GM23338 (cell line): ENCODE measurements around the gene CORO1C. TPM values are rescaled to one million over a fixed set of nuclear protein-coding genes. Genes with fewer than 3 reads are reported as not detected.

ENCODE experiments used
- ATAC-seq: fragments of 200-7000 bp; cut with Tn5 transposase; 3 replicates; pipeline ENCODE4 v1.9.1; 2020
- DNase-seq: peaks from one replicate; pipeline ENCODE4 v3.0.0-alpha.2; 2015; ENCODE audit warnings: low spot score
- H2AFZ ChIP-seq: fragments of 200-600 bp; sonication (generic); 2 replicates; pipeline ENCODE4 v1.8.0; 2016; ENCODE audit warnings: antibody characterized with exemption, mild to moderate bottlenecking, moderate library complexity
- H3F3A ChIP-seq: fragments of 200-600 bp; sonication (generic); replicated peaks from 2 replicates; pipeline ENCODE4 v1.8.0; 2017; ENCODE audit warnings: antibody characterized with exemption, mixed run types, low read depth
- H3K27ac ChIP-seq: fragments of 200-600 bp; sonication (generic); 2 replicates; pipeline ENCODE4 v1.6.1; 2016; ENCODE audit warnings: low read depth
- H3K27me3 ChIP-seq: fragments of 200-600 bp; sonication (generic); 2 replicates; pipeline ENCODE4 v1.8.0; 2016; ENCODE audit warnings: mild to moderate bottlenecking, mixed run types, moderate library complexity; ENCODE audit not compliant: insufficient read depth
- H3K36me3 ChIP-seq: fragments of 200-600 bp; sonication (generic); 2 replicates; pipeline ENCODE4 v1.8.0; 2016; ENCODE audit warnings: mild to moderate bottlenecking; ENCODE audit not compliant: insufficient read depth
- H3K4me1 ChIP-seq: fragments of 200-600 bp; sonication (generic); 2 replicates; pipeline ENCODE4 v1.8.0; 2016; ENCODE audit warnings: mild to moderate bottlenecking, moderate library complexity; ENCODE audit not compliant: insufficient read depth
- H3K4me2 ChIP-seq: fragments of 200-600 bp; sonication (generic); 2 replicates; pipeline ENCODE4 v1.7.1; 2017; ENCODE audit warnings: mixed run types
- H3K4me3 ChIP-seq: fragments of 200-600 bp; sonication (generic); 2 replicates; pipeline ENCODE4 v1.6.1; 2016; ENCODE audit warnings: mixed run types
- H3K79me2 ChIP-seq: fragments of 200-600 bp; sonication (generic); replicated peaks from 2 replicates; pipeline ENCODE4 v1.8.0; 2017; ENCODE audit warnings: mild to moderate bottlenecking; ENCODE audit not compliant: insufficient read depth
- H3K9me2 ChIP-seq: fragments of 200-600 bp; sonication (generic); 2 replicates; pipeline ENCODE4 v1.8.0; 2017; ENCODE audit not compliant: insufficient read depth
- H4K20me1 ChIP-seq: fragments of 200-600 bp; sonication (generic); replicated peaks from 2 replicates; pipeline ENCODE4 v1.8.0; 2017; ENCODE audit warnings: mild to moderate bottlenecking; ENCODE audit not compliant: insufficient read depth
- H3K27ac Mint-ChIP-seq: 2 replicates; pipeline ENCODE4 v1.8.0; 2020; ENCODE audit warnings: inconsistent platforms, mild to moderate bottlenecking, moderate library complexity, mixed read lengths
- H3K27me3 Mint-ChIP-seq: 3 replicates; pipeline ENCODE4 v1.8.0; 2022; ENCODE audit warnings: low read depth, mild to moderate bottlenecking, moderate library complexity, mixed read lengths, inconsistent platforms; ENCODE audit not compliant: insufficient read depth, poor library complexity
- H3K36me3 Mint-ChIP-seq: 3 replicates; pipeline ENCODE4 v1.8.0; 2021; ENCODE audit warnings: low read depth, mild to moderate bottlenecking, inconsistent platforms, moderate library complexity, mixed read lengths
- H3K4me1 Mint-ChIP-seq: 3 replicates; pipeline ENCODE4 v1.8.0; 2020; ENCODE audit warnings: mild to moderate bottlenecking, inconsistent platforms, mixed read lengths
- H3K4me3 Mint-ChIP-seq: 3 replicates; pipeline ENCODE4 v1.8.0; 2021; ENCODE audit warnings: moderate library complexity, mild to moderate bottlenecking, inconsistent platforms, mixed read lengths
- H3K9me3 Mint-ChIP-seq: 3 replicates; pipeline ENCODE4 v1.8.0; 2020; ENCODE audit warnings: moderate library complexity, mild to moderate bottlenecking, inconsistent platforms, mixed read lengths
- CREB1 ChIP-seq: fragments of 250-450 bp; sonication (Bioruptor Pico); IDR thresholded peaks from 2 replicates; pipeline ENCODE4 v1.5.0; 2020; ENCODE audit warnings: low read depth, mild to moderate bottlenecking, moderate library complexity
- EZH2phosphoT487 ChIP-seq: fragments of 200-600 bp; sonication (generic); IDR thresholded peaks from one replicate; pipeline ENCODE4 v1.8.1; 2018; ENCODE audit warnings: antibody characterized with exemption; ENCODE audit not compliant: unreplicated experiment
- POLR2AphosphoS5 ChIP-seq: IDR thresholded peaks from 2 replicates; pipeline ENCODE4 v1.6.1; 2016; ENCODE audit warnings: antibody characterized with exemption, low read depth
- REST ChIP-seq: IDR thresholded peaks from one replicate; pipeline ENCODE4 v1.6.1; 2018; ENCODE audit warnings: antibody characterized with exemption; ENCODE audit not compliant: unreplicated experiment
- ZNF114 ChIP-seq: fragments of 250-450 bp; sonication (Bioruptor Pico); IDR thresholded peaks from 2 replicates; pipeline ENCODE4 v1.5.0; 2020; ENCODE audit warnings: mild to moderate bottlenecking, moderate library complexity
- ZNF462 ChIP-seq: fragments of 250-450 bp; sonication (Bioruptor Pico); IDR thresholded peaks from 2 replicates; pipeline ENCODE4 v1.5.0; 2020; ENCODE audit warnings: mild to moderate bottlenecking, moderate library complexity
- polyA plus RNA-seq: library from polyadenylated mRNA; unstranded; fragments of >200 nt; fragmentation: Nextera tagmentation; extraction: Ambion mirVana; gene quantifications from 2 replicates; pipeline ENCODE4 v1.2.1, GENCODE V29; 2016
- total RNA-seq: library from RNA; depleted of rRNA; stranded (reverse); fragments of >200 nt; shearing (Covaris generic); gene quantifications from 2 replicates; pipeline ENCODE4 v1.2.3, GENCODE V29; 2014

The CORO1C gene
- total and polyA plus RNA-seq, 2 experiments from 2014 or later, result 59.2 to 89.5 TPM

GRCh38 chr12:108604208-108604941 is 126.9 kb downstream of the CORO1C start:
- Mint-ChIP-seq H3K9me3 (no peaks in the 10 kb centered on the region), H3K4me1 (peaks cover 18% of the 10 kb centered on the region), H3K36me3 (no peaks in the 10 kb centered on the region), H3K27ac (no peak overlapping the region), H3K4me3 (no peak overlapping the region), H3K27me3 (peaks cover 8% of the 10 kb centered on the region)
- TF ChIP-seq EZH2phosphoT487, result no peak
- TF ChIP-seq POLR2AphosphoS5, result no peak
- no peak for TF ChIP-seq ZNF462
- Histone ChIP-seq H3F3A (0 out of 2 replicates have a peak, but pooled peaks cover 6% of the 10 kb centered on the region), H3K4me3 (no peak overlapping the region), H3K9me2 (no peaks in the 10 kb centered on the region), H3K27ac (no peak overlapping the region), H3K79me2 (no peaks in the 10 kb centered on the region), H3K27me3 (no peaks in the 10 kb centered on the region), H2AFZ (0 out of 2 replicates have a peak overlapping the region, but pooled peaks have one; percentile 59), H3K4me1 (no peaks in the 10 kb centered on the region; the same call in 1 of the 2 replicates), H4K20me1 (no peaks in the 10 kb centered on the region), H3K36me3 (no peaks in the 10 kb centered on the region), H3K4me2 (no peak overlapping the region)
- DNase-seq (no peak), ATAC-seq (peak; percentile 32)

GRCh38 chr12:108603743-108604142 is 127.6 kb downstream of the CORO1C start:
- Mint-ChIP-seq H3K36me3 (no peaks in the 10 kb centered on the region), H3K4me1 (peaks cover 18% of the 10 kb centered on the region), H3K4me3 (no peak overlapping the region), H3K27me3 (peaks cover 8% of the 10 kb centered on the region), H3K27ac (no peak overlapping the region), H3K9me3 (no peaks in the 10 kb centered on the region)
- no peaks in the 10 kb centered on the region for H3K4me1 ChIP-seq
- ATAC-seq, result no peak
- 0 out of 2 replicates have a peak, but pooled peaks cover 6% of the 10 kb centered on the region for H3F3A ChIP-seq
- no peaks in the 10 kb centered on the region for H3K36me3 ChIP-seq
- no peak overlapping the region for H3K27ac ChIP-seq
- H3K79me2 ChIP-seq, result no peaks in the 10 kb centered on the region
- DNase-seq, result no peak
- H2AFZ ChIP-seq, result no peak overlapping the region
- H3K4me2 ChIP-seq, result no peak overlapping the region
- H3K9me2 ChIP-seq, result no peaks in the 10 kb centered on the region
- H3K4me3 ChIP-seq, result no peak overlapping the region
- no peaks in the 10 kb centered on the region for H4K20me1 ChIP-seq
- H3K27me3 ChIP-seq, result no peaks in the 10 kb centered on the region
- TF ChIP-seq CREB1 (CRISPR knock-in tag) (no peak), ZNF114 (CRISPR knock-in tag) (no peak), REST (no peak)
